A549 (cell line): ENCODE measurements around the gene ABCA2. TPM values are rescaled to one million over a fixed set of nuclear protein-coding genes. Genes with fewer than 3 reads are reported as not detected.

Source experiments
- ATAC-seq, 2 experiments: fragments of 200-7000 bp in 1 of 2; fragments of >200 bp in 1 of 2; cut with Nextera tagmentation in 1 of 2; cut with Tn5 transposase in 1 of 2; 3 replicates each; pipeline versions ENCODE4 v1.8.0 to v1.9.1; 2018 to 2020; ENCODE audit warnings: mild to moderate bottlenecking in 1 of 2, moderate library complexity in 1 of 2
- CTCF ChIA-PET: fragments of 300-600 bp; sonication (Branson Sonifier 250); formaldehyde crosslinking; extraction: SDS; loops from one replicate; lab custom pipeline; 2021; ENCODE audit warnings: antibody characterized with exemption, inconsistent platforms; lab: Yijun Ruan, JAX
- POLR2A ChIA-PET: fragments of 350-600 bp; formaldehyde crosslinking; extraction: SDS; loops from one replicate; lab custom pipeline; 2021; ENCODE audit warnings: antibody characterized with exemption, inconsistent platforms; lab: Yijun Ruan, JAX
- DNase-seq, 2 experiments: peaks; one replicate each; pipeline versions ENCODE4 v3.0.0 to v3.0.0-alpha.2; 2011 to 2016; ENCODE audit warnings: low read depth in 1 of 2, low spot score in 1 of 2
- FAIRE-seq: peaks from 2 replicates; lab custom pipeline; 2011; peaks lifted over from hg19 to GRCh38; lab: Jason Lieb, UNC
- H3K27ac ChIP-seq, 2 experiments: fragments of >200 bp; sonication (Bioruptor Twin); formaldehyde crosslinking; 3 replicates each; pipeline ENCODE4 v1.5.1; 2016 to 2017
- H3K4me1 ChIP-seq: fragments of >200 bp; sonication (Bioruptor Twin); formaldehyde crosslinking; 3 replicates; pipeline ENCODE4 v1.6.1; 2016
- H3K4me2 ChIP-seq: fragments of >200 bp; sonication (Bioruptor Twin); formaldehyde crosslinking; 3 replicates; pipeline ENCODE4 v1.6.1; 2016
- H3K4me3 ChIP-seq: fragments of >200 bp; sonication (Bioruptor Twin); formaldehyde crosslinking; 3 replicates; pipeline ENCODE4 v1.5.1; 2016
- H3K9me3 ChIP-seq: fragments of >200 bp; sonication (Bioruptor Twin); formaldehyde crosslinking; 3 replicates; pipeline ENCODE4 v1.6.1; 2016
- ATOH8 ChIP-seq: fragments of 250-450 bp; sonication (Bioruptor Pico); IDR thresholded peaks from 2 replicates; pipeline ENCODE4 v1.5.0; 2020; ENCODE audit warnings: low read depth, mild to moderate bottlenecking, moderate library complexity
- BCL3 ChIP-seq: fragments of >200 bp; sonication (Bioruptor Twin); formaldehyde crosslinking; IDR thresholded peaks from 3 replicates; pipeline ENCODE4 v1.6.1; 2016
- BHLHE40 ChIP-seq: IDR thresholded peaks from 2 replicates; pipeline ENCODE4 v1.6.1; 2012; ENCODE audit warnings: low read depth, low read length, inconsistent platforms
- CBX2 ChIP-seq: fragments of 200-600 bp; sonication (generic); IDR thresholded peaks from 2 replicates; pipeline ENCODE4 v1.6.1; 2016; ENCODE audit warnings: low read depth, mild to moderate bottlenecking, borderline replicate concordance
- CEBPB ChIP-seq, 2 experiments: fragments of >200 bp in 1 of 2; sonication (Bioruptor Twin) in 1 of 2; formaldehyde crosslinking in 1 of 2; IDR thresholded peaks; 2 replicates each; pipeline ENCODE4 v1.6.1; 2012 to 2016
- EHMT2 ChIP-seq: fragments of 200-600 bp; sonication (generic); IDR thresholded peaks from 2 replicates; pipeline ENCODE4 v1.6.1; 2016; ENCODE audit warnings: antibody characterized with exemption, low read depth, mild to moderate bottlenecking, moderate library complexity
- ELK1 ChIP-seq: fragments of 150-350 bp; IDR thresholded peaks from 2 replicates; pipeline ENCODE4 v1.6.1; 2014; ENCODE audit warnings: low read depth, mild to moderate bottlenecking, low read length
- EP300 ChIP-seq, 2 experiments: fragments of >200 bp; sonication (Bioruptor Twin); formaldehyde crosslinking; IDR thresholded peaks; 2 replicates in 1 of 2; 3 replicates in 1 of 2; pipeline ENCODE4 v1.6.1; 2016 to 2017
- FOXS1 ChIP-seq: fragments of 250-450 bp; sonication (Bioruptor Pico); IDR thresholded peaks from 2 replicates; pipeline ENCODE4 v1.5.0; 2020; ENCODE audit warnings: mild to moderate bottlenecking, moderate library complexity
- HDAC2 ChIP-seq: fragments of 200-600 bp; sonication (generic); IDR thresholded peaks from 2 replicates; pipeline ENCODE4 v1.6.1; 2016
- HES2 ChIP-seq: fragments of >200 bp; sonication (Bioruptor Twin); formaldehyde crosslinking; IDR thresholded peaks from 2 replicates; pipeline ENCODE4 v1.6.1; 2016
- HEYL ChIP-seq: fragments of 250-450 bp; sonication (Bioruptor Pico); IDR thresholded peaks from 2 replicates; pipeline ENCODE4 v1.8.0; 2021; ENCODE audit warnings: mild to moderate bottlenecking, moderate library complexity
- KDM1A ChIP-seq: fragments of 200-600 bp; sonication (generic); IDR thresholded peaks from 2 replicates; pipeline ENCODE4 v1.6.1; 2016; ENCODE audit warnings: low read depth, mild to moderate bottlenecking
- NPAS2 ChIP-seq: fragments of 250-450 bp; sonication (Bioruptor Pico); IDR thresholded peaks from 2 replicates; pipeline ENCODE4 v1.8.0; 2022; ENCODE audit warnings: mild to moderate bottlenecking, moderate library complexity, borderline replicate concordance
- NR3C1 ChIP-seq: fragments of >200 bp; sonication (Bioruptor Twin); formaldehyde crosslinking; IDR thresholded peaks from 3 replicates; pipeline ENCODE4 v1.6.1; 2017
- PBX3 ChIP-seq: IDR thresholded peaks from 2 replicates; pipeline ENCODE4 v1.6.1; 2012
- PHF8 ChIP-seq: fragments of 200-600 bp; sonication (generic); IDR thresholded peaks from 2 replicates; pipeline ENCODE4 v1.6.1; 2016; ENCODE audit warnings: low read depth, mild to moderate bottlenecking, antibody characterized with exemption, moderate library complexity, borderline replicate concordance
- POLR2AphosphoS2 ChIP-seq: conservative IDR thresholded peaks from 2 replicates; pipeline ENCODE4 v1.6.1; 2012; ENCODE audit warnings: low read length, improper control_type of control experiment, inconsistent platforms
- REST ChIP-seq: fragments of 200-600 bp; sonication (generic); IDR thresholded peaks from 2 replicates; pipeline ENCODE4 v1.6.1; 2016; ENCODE audit warnings: antibody characterized with exemption, mild to moderate bottlenecking, moderate library complexity
- SMC3 ChIP-seq: fragments of >200 bp; sonication (Bioruptor Twin); formaldehyde crosslinking; IDR thresholded peaks from 3 replicates; pipeline ENCODE4 v1.6.1; 2018; ENCODE audit warnings: inconsistent platforms
- ZNF302 ChIP-seq: fragments of 250-450 bp; sonication (Bioruptor Pico); IDR thresholded peaks from 2 replicates; pipeline ENCODE4 v1.9.0; 2021; ENCODE audit warnings: inconsistent platforms, mild to moderate bottlenecking, moderate library complexity
- WGBS: methylation state at CpG from one replicate; pipeline ENCODE4 v1.1.6; 2017; ENCODE audit errors: missing lambda C conversion rate; 5-methylcytosine and 5-hydroxymethylcytosine counted together
- polyA plus RNA-seq, 4 experiments: library from polyadenylated mRNA; depleted of rRNA in 3 of 4; stranded (reverse); fragments of >200 nt; fragmentation: RNase III in 1 of 4; extraction: RNeasy Plus Mini Kit Qiagen cat#74134 plus additional on column Dnase treatment in 1 of 4; gene quantifications; 2 replicates in 3 of 4; 3 replicates in 1 of 4; pipeline ENCODE4 v1.2.3, GENCODE V29; 2011 to 2017

The ABCA2 gene
- polyA plus RNA-seq, 2 of the 4 experiments (the other 2 are of a cell fraction): 8.3 to 24.7 TPM

- TF ChIP-seq NPAS2 (CRISPR knock-in tag) (no peak), SMC3 (no peak), HES2 (no peak), NR3C1 (no peak)
These were observed 65.9 kb downstream of the ABCA2 start (continued) for GRCh38 chr9:136962163-136962562.

GRCh38 chr9:136961279-136962065 lies 66.6 kb downstream of the ABCA2 start:
- Histone ChIP-seq H3K27ac (no peak overlapping the region), H3K4me3 (no peak overlapping the region), H3K4me2 (no peak overlapping the region), H3K9me3 (no peaks in the 10 kb centered on the region), H3K4me1 (peaks cover 12% of the 10 kb centered on the region; the same call in 2 of the 3 replicates)
- WGBS: 81% methylated on average over 18 of the region's 23 CpGs
- ChIA-PET CTCF (interaction anchor here (1.0 to 2.0 kb wide), 6 partner anchors 10 to 169 kb away, joined by 3 to 11 read pairs (median 4); partner anchors contain the start of genes C8G and FBXW5), POLR2A (no interaction called here)
- FAIRE-seq (no peak), DNase-seq (no peak), ATAC-seq (no peak)
- no peak for TF ChIP-seq ELK1
- no peak for TF ChIP-seq CBX2
- no peak for TF ChIP-seq PHF8
- no peak for TF ChIP-seq CEBPB (IDR thresholded peaks at IDR 0.05)
- TF ChIP-seq PBX3: no peak
- no peak for TF ChIP-seq EHMT2
- TF ChIP-seq ATOH8 (CRISPR knock-in tag): no peak
- no peak for TF ChIP-seq HEYL
- TF ChIP-seq KDM1A: no peak
- no peak for TF ChIP-seq POLR2AphosphoS2
- TF ChIP-seq FOXS1 (CRISPR knock-in tag): no peak
- TF ChIP-seq HES2: no peak
- TF ChIP-seq ZNF302 (CRISPR knock-in tag): no peak
- no peak for TF ChIP-seq EP300 (IDR thresholded peaks at IDR 0.05)
- no peak for TF ChIP-seq BHLHE40
- TF ChIP-seq NR3C1: no peak
- no peak for TF ChIP-seq BCL3
- no peak for TF ChIP-seq HDAC2
- no peak for TF ChIP-seq REST
